SKM-1 treated with dmso at 0.1 percent for 144 hours (cell line): ENCODE measurements around the gene DNAAF5.

ENCODE experiments used
- DNase-seq: peaks from one replicate; lab custom pipeline; 2025; ENCODE audit not compliant: unreplicated experiment; lab: John Stamatoyannopoulos, UW

DNAAF5 gene

GRCh38 chr7:726084-726853 lies at the start of gene DNAAF5:
TSS of gene DNAAF5 (plus strand) at chr7:726699. CDS start at chr7:726721, 22 bp downstream.
- DNase-seq = peak; percentile 75

- DNase-seq = no peak
Measured at GRCh38 chr7:676972-677385, 49.5 kb upstream of the DNAAF5 start.

GRCh38 chr7:680411-681127 lies 45.9 kb upstream of the DNAAF5 start:
- no peak for DNase-seq

- no peak for DNase-seq
Measured at GRCh38 chr7:681551-682307, 44.8 kb upstream of the DNAAF5 start.

GRCh38 chr7:682810-683209 lies 43.7 kb upstream of the DNAAF5 start:
- DNase-seq = no peak

- DNase-seq = no peak
Measured at GRCh38 chr7:683526-684205, 42.8 kb upstream of the DNAAF5 start.

GRCh38 chr7:684416-684815 lies 42.1 kb upstream of the DNAAF5 start:
- no peak for DNase-seq

GRCh38 chr7:685540-685939 lies 41.0 kb upstream of the DNAAF5 start:
- DNase-seq = no peak

- no peak for DNase-seq
Measured at GRCh38 chr7:690478-691360, 35.8 kb upstream of the DNAAF5 start.

GRCh38 chr7:691361-692045 lies 35.0 kb upstream of the DNAAF5 start:
- DNase-seq = no peak

GRCh38 chr7:693280-693679 lies 33.2 kb upstream of the DNAAF5 start:
- no peak for DNase-seq

GRCh38 chr7:696426-696811 lies 30.1 kb upstream of the DNAAF5 start:
- no peak for DNase-seq

- DNase-seq = no peak
Measured at GRCh38 chr7:696812-697551, 29.5 kb upstream of the DNAAF5 start.

- no peak for DNase-seq
Measured at GRCh38 chr7:698515-699475, 27.7 kb upstream of the DNAAF5 start.

GRCh38 chr7:699476-700170 lies 26.9 kb upstream of the DNAAF5 start:
- no peak for DNase-seq

- DNase-seq = no peak
Measured at GRCh38 chr7:701086-701671, 25.3 kb upstream of the DNAAF5 start.

- DNase-seq = no peak
Measured at GRCh38 chr7:703049-703448, 23.4 kb upstream of the DNAAF5 start.
